Coronary artery (tissue), 2 donors: ENCODE data around the gene GALNT17.

Source experiments
- DNase-seq: peaks from one replicate; pipeline ENCODE4 v3.0.0-alpha.2; 2017; ENCODE audit warnings: low spot score
- H3K27ac ChIP-seq, 2 donors: fragments of 200-600 bp; sonication (generic); one replicate each; pipeline ENCODE4 v1.5.1; 2016 to 2019
- H3K4me3 ChIP-seq: fragments of 200-600 bp; sonication (generic); 2 replicates; pipeline ENCODE4 v1.5.1; 2016; ENCODE audit warnings: mild to moderate bottlenecking, moderate library complexity
- CTCF ChIP-seq: fragments of 200-600 bp; sonication (generic); IDR thresholded peaks from one replicate; pipeline ENCODE4 v1.5.1; 2019; ENCODE audit warnings: antibody characterized with exemption

The GALNT17 gene

DNA sequence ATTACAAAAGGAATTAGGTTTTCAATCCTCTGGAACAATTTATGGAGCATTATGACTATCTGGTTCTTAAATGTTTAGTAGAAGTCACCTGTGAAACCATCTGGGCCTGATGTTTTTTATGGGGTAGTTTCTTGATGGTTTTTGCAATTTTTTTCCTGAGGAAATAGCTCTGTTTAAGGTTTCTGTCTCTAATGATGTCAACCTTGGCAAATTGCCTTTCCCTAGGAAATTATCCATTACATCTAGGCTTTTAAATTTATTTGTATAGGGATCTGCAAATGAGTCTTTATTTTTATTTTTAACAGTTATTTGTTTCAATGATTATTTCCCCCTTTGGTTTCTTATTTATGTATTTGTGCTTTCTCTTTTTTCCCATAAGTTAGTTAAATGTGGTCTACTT is 222.8 kb downstream of the GALNT17 start:
- Histone ChIP-seq H3K27ac (no peak overlapping the region), H3K4me3 (no peak overlapping the region)
- no peak for TF ChIP-seq CTCF
- no peak for DNase-seq

DNA sequence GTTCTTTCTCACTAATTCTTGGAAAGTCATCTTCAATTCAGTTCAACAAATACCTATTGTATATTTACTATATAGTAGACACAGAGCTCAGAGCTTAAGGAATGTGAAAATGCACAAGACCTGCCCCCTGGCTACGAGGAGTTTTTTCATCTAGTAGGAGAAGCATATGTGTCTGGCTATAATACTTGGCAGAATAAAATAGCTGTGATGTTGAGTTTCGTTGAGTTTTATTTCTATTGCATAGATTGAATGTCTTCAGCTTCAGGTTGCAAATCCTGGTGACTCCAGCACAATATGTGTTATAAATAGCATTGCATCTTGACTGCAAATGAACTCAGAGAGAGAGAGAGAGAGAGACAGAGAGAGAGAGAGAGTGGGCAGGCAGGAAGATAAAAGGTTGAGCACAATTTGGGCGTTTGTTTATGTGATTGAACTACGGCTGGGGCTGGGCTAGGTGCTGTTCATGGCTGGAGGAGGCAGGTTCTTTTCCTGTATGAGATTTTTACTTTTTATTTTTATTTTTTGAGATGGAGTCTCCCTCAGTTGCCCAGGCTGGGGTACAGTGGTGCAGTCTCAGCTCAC is 229.6 kb downstream of the GALNT17 start:
- DNase-seq = no peak
- H3K4me3 ChIP-seq = no peak overlapping the region
- TF ChIP-seq CTCF = no peak
- no peak overlapping the region for H3K27ac ChIP-seq

- no peak overlapping the region for H3K4me3 ChIP-seq
- no peak for DNase-seq
- H3K27ac ChIP-seq = no peak overlapping the region
- no peak for TF ChIP-seq CTCF
Observed at GRCh38 chr7:71362240-71362639, 230.3 kb downstream of the GALNT17 start.

- Histone ChIP-seq H3K4me3 (no peak overlapping the region), H3K27ac (no peak overlapping the region)
- TF ChIP-seq CTCF = no peak
- DNase-seq = no peak
Observed at GRCh38 chr7:71363223-71363622, 231.3 kb downstream of the GALNT17 start.

DNA sequence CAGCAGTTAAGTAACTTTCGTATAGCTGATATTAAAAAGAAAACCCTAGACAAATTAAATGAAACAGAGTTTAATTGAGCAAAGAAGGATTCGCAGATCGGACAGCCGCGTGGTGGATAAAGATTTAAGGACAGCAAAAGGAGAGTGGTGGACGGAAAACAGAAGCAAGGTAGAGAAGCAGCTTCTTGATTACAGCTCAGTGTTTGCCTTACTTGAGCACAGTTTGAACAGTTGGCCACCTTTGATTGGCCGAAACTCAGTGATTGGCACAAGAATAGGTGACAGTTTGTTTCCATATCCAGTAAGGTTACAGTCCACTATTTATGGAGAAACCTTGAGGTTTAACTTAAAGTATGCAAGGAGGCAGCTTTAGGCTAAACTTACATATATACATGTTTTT is 231.7 kb downstream of the GALNT17 start:
- H3K27ac ChIP-seq = no peak overlapping the region
- no peak overlapping the region for H3K4me3 ChIP-seq
- DNase-seq = no peak
- TF ChIP-seq CTCF = no peak

DNA sequence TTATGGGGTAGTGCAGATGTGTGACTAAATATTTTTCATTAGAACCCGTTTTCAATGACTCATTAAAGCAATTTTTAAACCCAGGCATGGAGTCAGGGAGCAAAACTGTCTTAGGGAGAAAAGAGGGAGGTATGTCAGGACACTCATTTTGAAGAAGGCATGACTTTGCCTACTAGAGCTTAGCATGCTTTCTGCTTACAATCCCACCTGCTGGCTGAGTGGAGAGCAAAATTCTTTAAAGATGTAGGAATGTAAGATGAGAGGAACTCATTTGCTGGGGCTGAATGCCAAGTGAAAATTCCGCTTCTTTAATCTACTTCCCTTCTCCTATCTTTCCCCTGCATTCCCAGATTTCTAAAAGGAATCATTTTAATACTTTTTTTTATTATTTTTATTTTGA is 232.6 kb downstream of the GALNT17 start:
- TF ChIP-seq CTCF = no peak
- DNase-seq = no peak
- Histone ChIP-seq H3K4me3 (no peak overlapping the region), H3K27ac (no peak overlapping the region)

DNA sequence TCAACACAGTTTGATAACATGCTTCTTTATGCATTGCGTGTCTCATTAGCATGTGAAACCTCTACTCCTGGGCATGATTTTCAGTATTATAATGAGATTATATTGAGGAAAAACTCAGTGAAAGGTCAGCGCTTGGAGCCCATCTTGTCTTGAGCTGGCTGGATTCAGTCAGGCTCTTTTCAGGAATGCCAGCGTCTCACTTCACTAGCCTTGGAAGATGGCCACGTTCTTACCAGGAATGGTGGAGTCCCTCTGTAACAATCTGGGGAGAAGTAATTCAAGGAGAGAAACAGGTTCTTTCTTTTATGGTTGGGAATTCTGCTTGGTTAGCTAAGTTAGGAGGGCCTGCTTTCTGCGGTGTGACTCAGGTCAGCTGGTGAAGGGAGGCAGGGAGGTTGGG is 241.0 kb downstream of the GALNT17 start:
- DNase-seq = no peak
- no peak for TF ChIP-seq CTCF
- no peak overlapping the region for H3K27ac ChIP-seq
- H3K4me3 ChIP-seq = no peak overlapping the region
